GM18867 (cell line): Measurements from ENCODE around the gene CDH20.
A peak's percentile ranks its signal among the peaks of the same experiment; 100 is the strongest.

Source experiments
- ATAC-seq: cut with Tn5 transposase; IDR thresholded peaks from one replicate; pipeline ENCODE4 v1.9.1; 2021; ENCODE audit warnings: mild to moderate bottlenecking, moderate library complexity; ENCODE audit not compliant: unreplicated experiment

Gene CDH20

DNA sequence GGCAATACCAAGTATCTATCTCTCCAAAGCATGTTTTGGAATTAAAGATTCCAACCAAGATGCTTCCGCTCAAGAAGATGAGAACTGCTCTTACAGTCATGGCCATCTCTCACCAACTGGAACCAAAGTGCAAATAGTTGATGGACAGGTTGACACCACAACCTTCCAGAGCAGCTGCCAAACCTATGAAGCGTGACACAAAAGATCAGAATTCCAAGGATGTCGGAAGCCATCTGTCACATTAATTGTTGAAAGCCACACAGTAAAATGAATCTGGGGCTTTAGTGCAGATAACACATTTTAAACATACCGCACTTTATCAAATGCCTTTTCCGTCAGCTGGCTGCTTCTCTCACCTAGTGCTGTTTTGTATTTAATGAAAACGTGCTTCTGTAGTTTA lies 195.7 kb downstream of the CDH20 start:
- no peak for ATAC-seq

- ATAC-seq: no peak
These were observed 197.5 kb downstream of the CDH20 start for GRCh38 chr18:61530681-61531080.

DNA sequence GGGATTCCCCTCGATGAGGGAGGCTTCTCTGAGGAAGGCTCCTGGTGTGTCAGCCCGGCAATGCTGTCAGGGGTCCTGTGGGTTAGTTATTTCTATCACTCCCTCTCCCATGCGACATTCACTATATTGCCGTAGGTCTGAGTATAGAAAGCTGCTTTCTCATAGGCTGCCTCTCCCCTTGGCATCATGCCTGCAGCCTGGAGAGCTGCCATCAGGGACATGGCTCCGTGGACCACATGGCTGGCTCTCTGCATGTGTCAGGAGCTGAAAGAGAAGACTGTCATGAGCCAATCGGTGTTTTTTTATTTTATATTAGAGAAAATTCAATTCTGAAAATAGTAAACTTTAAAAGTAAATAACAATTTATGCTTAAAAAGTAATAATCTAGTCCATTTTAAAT lies 198.0 kb downstream of the CDH20 start:
- ATAC-seq: no peak

- ATAC-seq: no peak
These were observed 198.7 kb downstream of the CDH20 start for GRCh38 chr18:61531891-61532290.

GRCh38 chr18:61535401-61535800 lies 202.2 kb downstream of the CDH20 start:
- ATAC-seq: no peak

DNA sequence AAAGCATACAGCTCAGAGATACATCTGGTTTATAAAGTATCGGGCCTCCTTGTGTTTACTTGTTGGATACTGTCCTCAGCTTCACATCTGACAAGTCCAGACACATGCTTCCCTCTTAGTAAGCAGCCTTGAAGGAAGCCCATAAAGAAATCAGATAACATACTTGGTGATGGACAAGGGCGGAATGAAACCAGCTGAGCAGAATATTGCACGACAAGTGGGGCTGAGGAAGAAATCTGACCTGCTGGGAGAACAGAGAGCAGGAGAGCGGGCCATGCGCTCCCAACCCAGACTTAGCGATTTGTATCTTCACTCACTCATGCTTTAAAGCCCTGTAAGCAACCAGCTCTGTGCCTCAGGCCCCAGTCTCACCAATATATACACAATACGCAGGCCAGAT lies 208.4 kb downstream of the CDH20 start:
- no peak for ATAC-seq

DNA sequence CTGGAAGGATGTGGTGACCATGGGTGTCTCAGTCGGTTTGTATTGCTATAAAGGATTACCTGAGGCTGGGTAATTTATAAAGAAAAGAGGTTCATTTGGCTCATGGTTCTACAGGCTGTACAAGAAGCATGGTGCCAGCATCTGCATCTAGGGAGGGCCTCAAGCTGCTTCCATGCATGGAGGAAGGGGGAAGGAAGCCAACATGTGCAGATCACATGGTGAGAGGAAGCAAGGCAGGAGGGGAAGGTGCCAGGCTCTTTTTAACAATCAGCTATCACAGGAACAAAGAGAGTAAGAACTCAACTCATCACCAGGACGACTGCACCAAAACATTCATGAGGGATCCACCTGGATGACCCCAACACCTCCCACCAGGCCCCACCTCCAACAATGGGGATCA lies 209.4 kb downstream of the CDH20 start:
- no peak for ATAC-seq

DNA sequence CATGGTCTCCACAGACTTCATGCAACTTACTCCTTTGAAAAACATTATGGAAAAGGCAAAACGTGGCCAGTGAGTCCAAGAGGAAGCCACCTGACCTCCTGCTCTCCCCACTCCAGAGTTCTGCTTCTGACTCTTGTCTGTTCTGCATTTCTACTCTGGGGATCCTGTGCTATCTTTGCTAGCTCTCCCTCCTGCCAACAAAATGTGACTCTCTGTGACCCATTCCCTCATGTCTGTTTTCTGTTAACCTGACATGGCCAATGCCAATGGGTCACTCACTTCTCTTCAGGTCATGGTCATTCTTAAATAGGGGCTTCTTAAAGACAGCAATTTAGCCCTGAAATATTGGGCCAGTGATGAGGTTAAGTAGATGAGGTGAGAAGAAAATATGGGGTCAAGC lies 210.3 kb downstream of the CDH20 start:
- ATAC-seq: no peak

DNA sequence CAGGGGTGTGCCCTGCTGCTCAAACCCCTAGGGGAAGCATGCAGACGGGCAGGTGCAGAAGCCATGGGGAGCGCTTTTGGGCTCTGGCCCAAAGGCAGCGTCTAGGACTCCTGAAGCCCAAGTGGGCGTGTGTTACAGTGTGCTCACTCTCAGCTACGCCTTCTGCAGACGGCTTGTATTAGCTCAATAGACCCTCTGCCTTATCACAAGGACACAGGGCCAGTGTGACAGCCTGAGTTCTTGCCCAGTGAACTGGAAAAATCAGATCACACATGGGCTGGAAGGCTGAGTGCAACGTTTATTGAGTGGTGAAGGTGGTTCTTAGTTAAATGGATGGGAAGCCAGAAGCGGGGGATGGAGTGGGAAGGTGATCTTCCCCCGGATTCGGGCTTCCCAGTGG lies 210.9 kb downstream of the CDH20 start:
- ATAC-seq: no peak

DNA sequence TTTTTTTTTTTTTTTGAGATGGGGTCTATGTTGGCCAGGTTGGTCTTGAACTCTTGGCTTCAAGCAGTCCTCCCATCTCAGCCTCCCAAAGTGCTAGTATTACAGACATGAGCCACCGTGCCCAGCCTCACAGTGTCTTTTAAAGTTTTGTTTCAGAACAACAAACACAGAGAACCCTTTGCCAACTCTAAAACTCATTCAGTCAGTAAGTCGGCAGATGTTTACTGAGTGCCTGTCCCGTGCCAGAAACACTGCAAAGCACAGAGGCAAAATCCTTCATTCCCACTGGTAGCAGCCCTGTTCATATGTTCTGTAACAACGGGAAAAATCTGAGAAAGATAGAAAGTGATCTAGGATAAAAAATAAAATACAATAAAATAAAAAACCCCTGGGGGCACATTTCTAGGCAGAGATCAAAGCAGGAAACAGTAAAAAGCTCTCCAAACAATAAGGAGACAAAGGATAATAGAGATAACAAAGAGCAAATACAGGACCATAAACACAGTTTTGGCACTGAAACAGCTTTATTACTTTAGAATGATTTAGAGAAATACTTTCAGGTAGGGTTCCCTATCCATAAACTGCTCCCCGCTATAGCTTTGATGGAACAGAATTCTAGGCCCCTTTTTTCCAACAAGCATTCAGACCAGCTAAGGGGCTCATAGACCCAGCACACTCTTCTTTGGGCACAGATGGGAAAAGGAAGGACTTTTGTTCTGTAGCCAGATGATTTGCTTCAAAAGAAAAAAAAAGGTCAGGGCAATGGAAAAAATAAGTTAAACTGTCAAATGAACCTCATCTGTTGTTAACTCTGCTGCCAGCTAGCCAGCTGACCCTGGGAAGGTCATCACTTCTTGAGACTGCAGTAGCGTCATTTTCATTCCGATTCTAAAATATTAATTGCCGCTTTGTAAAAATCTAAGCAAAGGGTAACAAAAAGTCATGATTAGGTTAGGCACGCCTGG lies 212.3 kb downstream of the CDH20 start:
- ATAC-seq: no peak

DNA sequence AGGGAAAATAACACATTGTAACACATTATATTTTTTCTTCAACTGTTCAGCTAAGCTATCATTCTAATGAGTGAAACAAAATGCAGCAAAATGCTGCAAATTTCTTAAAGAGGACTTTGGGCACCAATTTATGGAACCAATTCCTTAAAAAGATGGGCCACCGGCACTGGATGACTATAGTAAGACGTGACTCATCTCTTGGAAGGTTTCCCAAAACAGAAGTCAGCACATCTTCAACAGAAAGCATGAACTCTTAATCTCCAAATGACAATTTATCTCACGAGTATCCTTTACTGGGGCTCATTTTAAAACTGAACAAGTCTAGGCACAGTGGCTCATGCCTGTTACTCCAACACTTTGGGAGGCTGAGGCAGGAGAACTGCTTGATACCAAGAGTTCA lies 213.4 kb downstream of the CDH20 start:
- ATAC-seq: no peak

GRCh38 chr18:61549416-61549815 lies 216.2 kb downstream of the CDH20 start:
- no peak for ATAC-seq

- no peak for ATAC-seq
These were observed 216.7 kb downstream of the CDH20 start for GRCh38 chr18:61549889-61550288.

GRCh38 chr18:61551586-61551985 lies 218.4 kb downstream of the CDH20 start:
- peak; percentile 88 for ATAC-seq

- no peak for ATAC-seq
These were observed 219.9 kb downstream of the CDH20 start for GRCh38 chr18:61553045-61553659.

GRCh38 chr18:61554117-61554776 lies 221.0 kb downstream of the CDH20 start:
- no peak for ATAC-seq

DNA sequence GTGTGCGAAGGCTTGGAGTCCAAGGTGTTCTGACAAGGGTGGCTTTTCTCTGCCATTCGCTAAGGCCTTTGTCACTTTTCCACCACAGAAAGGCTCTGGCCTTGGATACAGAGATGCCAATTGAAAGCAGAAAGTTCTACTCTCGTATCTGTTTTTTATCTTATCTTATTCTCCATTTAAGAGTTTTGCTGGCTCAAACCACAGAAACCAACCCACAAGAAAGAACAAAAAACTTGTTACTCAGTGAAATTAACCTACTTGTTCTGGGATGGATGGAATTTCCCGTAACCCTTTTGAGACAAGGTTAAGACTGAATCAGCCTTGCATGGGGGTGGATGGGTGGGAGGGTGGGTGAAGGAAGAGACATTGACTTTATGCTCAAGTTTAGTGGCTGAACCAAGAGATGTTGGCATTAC lies 221.7 kb downstream of the CDH20 start:
- no peak for ATAC-seq

DNA sequence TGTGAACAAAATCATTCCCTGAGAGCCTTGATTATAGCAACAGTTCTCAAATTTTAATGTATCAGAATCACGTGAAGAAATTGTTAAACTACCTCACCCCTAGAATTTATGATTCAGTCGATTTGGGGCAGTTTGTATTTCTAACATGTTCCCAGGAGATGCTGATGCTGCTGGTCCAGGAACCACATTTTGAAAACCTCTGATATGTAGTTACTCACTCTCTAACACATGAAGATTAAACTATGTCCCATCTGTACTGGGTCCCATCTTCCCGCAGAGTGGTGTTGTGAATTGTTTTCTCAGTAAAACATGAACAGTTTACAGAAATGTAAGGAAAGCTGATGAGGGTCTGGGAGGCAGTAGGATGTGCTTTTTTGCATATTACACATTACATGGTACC lies 223.1 kb downstream of the CDH20 start:
- ATAC-seq: no peak

DNA sequence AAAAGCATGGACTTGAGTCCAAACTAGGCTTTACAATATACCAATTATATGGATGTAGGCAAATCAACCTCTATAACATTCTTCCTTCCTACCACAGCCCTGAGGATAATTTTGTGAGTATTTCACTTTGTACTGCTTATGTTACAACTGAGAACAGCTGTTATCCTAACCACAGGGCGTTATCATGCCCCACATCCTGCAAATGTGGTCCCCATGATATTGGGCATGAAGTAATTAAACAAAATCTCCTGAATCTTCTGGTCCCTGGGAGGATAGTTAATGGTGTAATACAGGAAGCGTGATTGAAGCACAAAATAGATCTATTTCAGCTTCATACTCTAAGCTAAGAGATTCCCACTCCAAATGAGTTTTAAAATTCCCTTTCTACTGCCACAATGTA lies 223.6 kb downstream of the CDH20 start:
- ATAC-seq: no peak

DNA sequence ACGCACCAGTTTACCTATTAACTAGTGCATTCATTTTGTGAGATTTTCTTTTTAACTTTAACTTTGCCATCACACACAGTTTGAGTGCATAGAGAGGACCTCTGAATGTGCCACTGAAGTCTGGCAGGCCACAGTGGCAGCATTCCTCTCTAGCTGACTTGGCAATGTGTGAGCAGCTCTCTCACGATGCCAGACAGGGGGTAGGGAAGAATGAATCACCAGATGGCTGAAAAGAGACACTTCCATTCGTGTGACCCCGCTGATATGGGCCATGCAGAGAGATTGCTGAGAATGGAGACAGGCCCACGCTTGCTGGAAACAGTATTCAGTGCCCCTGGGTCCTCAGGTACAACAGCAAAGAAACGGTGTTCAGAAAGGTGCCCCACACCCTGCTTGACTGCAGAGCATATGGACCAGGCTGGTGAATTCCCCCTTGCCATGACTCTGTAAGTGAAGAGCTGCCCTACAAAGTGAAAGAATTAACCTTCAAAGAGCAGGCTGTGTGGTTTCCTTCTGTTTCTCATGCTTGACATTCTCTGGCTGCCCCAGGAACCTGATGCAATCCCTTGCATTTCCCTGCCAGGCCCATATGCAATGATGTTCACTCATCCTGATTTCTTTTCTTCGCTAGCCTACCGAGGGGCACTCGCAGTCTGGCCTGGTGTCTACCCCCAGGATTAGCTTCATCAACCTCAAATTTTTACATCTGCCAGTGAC lies 236.1 kb downstream of the CDH20 start:
- ATAC-seq: no peak

GRCh38 chr18:61570070-61570469 lies 236.8 kb downstream of the CDH20 start:
- no peak for ATAC-seq
